H7 (cell line): ENCODE results near the gene TSC22D3. TPM values are rescaled to one million over a fixed set of nuclear protein-coding genes. Genes with fewer than 3 reads are reported as not detected.
A peak's percentile ranks its signal among the peaks of the same experiment; 100 is the strongest.

Experiments used
- DNase-seq: peaks from one replicate; pipeline ENCODE4 v3.0.0; 2012
- H3K27me3 ChIP-seq: 2 replicates; pipeline ENCODE4 v1.6.0; 2011; ENCODE audit warnings: mild to moderate bottlenecking, low read length; ENCODE audit not compliant: control insufficient read depth, insufficient read depth
- H3K36me3 ChIP-seq: replicated peaks from 2 replicates; pipeline ENCODE4 v1.5.1; 2011; ENCODE audit warnings: low read length; ENCODE audit not compliant: control insufficient read depth, insufficient read depth
- H3K4me3 ChIP-seq: 2 replicates; pipeline ENCODE4 v1.5.1; 2011; ENCODE audit warnings: low read depth, mild to moderate bottlenecking, control low read depth, low read length, moderate library complexity; ENCODE audit not compliant: insufficient read depth
- total RNA-seq: library from RNA; depleted of rRNA; stranded (reverse); fragments of >200 nt; shearing (Covaris generic); gene quantifications from 2 replicates; pipeline ENCODE4 v1.2.3, GENCODE V29; 2014

The TSC22D3 gene
- total RNA-seq, 1 experiment from 2014 or later = 55.0 TPM

- no peaks in the 10 kb centered on the region for H3K36me3 ChIP-seq
- no peak overlapping the region for H3K4me3 ChIP-seq
- no peak for DNase-seq
- peaks cover 13% of the 10 kb centered on the region for H3K27me3 ChIP-seq
Observed at GRCh38 chrX:107769581-107770317, 5.8 kb downstream of the TSC22D3 start.

GRCh38 chrX:107768051-107768450 lies 7.5 kb downstream of the TSC22D3 start:
- Histone ChIP-seq H3K36me3 (no peaks in the 10 kb centered on the region), H3K4me3 (no peak overlapping the region), H3K27me3 (no peaks in the 10 kb centered on the region; the same call in 1 of the 2 replicates)
- no peak for DNase-seq

- Histone ChIP-seq H3K4me3 (no peak overlapping the region), H3K36me3 (no peaks in the 10 kb centered on the region), H3K27me3 (no peaks in the 10 kb centered on the region; the same call in 1 of the 2 replicates)
- peak; percentile 8 for DNase-seq
Observed at GRCh38 chrX:107766470-107767150, 9.0 kb downstream of the TSC22D3 start.

GRCh38 chrX:107764845-107765608 lies 10.6 kb downstream of the TSC22D3 start:
- Histone ChIP-seq H3K4me3 (no peak overlapping the region), H3K36me3 (no peaks in the 10 kb centered on the region)
- DNase-seq = no peak

GRCh38 chrX:107763647-107764046 lies 11.9 kb downstream of the TSC22D3 start:
- Histone ChIP-seq H3K36me3 (no peaks in the 10 kb centered on the region), H3K27me3 (no peaks in the 10 kb centered on the region; the same call in 1 of the 2 replicates), H3K4me3 (no peak overlapping the region)
- no peak for DNase-seq

More at GRCh38 chrX:107764845-107765608, 10.6 kb downstream of the TSC22D3 start:
- H3K27me3 ChIP-seq = no peaks in the 10 kb centered on the region; the same call in 1 of the 2 replicates

- no peak overlapping the region for H3K4me3 ChIP-seq
Observed at GRCh38 chrX:107760304-107761077, 15.1 kb downstream of the TSC22D3 start.

GRCh38 chrX:107758231-107758766 lies 17.3 kb downstream of the TSC22D3 start:
- Histone ChIP-seq H3K4me3 (no peak overlapping the region), H3K36me3 (no peaks in the 10 kb centered on the region), H3K27me3 (no peaks in the 10 kb centered on the region)
- no peak for DNase-seq

More at GRCh38 chrX:107760304-107761077, 15.1 kb downstream of the TSC22D3 start:
- no peak for DNase-seq
- Histone ChIP-seq H3K27me3 (no peaks in the 10 kb centered on the region), H3K36me3 (no peaks in the 10 kb centered on the region)

- Histone ChIP-seq H3K4me3 (no peak overlapping the region), H3K27me3 (no peaks in the 10 kb centered on the region), H3K36me3 (no peaks in the 10 kb centered on the region)
- DNase-seq = no peak
Observed at GRCh38 chrX:107755721-107756120, 19.9 kb downstream of the TSC22D3 start.

GRCh38 chrX:107753187-107753586 lies 22.4 kb downstream of the TSC22D3 start:
- no peaks in the 10 kb centered on the region for H3K36me3 ChIP-seq
- H3K27me3 ChIP-seq = no peaks in the 10 kb centered on the region
- no peak overlapping the region for H3K4me3 ChIP-seq
- DNase-seq = no peak

- Histone ChIP-seq H3K36me3 (no peaks in the 10 kb centered on the region), H3K4me3 (no peak overlapping the region), H3K27me3 (no peaks in the 10 kb centered on the region)
- DNase-seq = no peak
Observed at GRCh38 chrX:107752714-107753113, 22.9 kb downstream of the TSC22D3 start.

GRCh38 chrX:107752043-107752442 lies 23.5 kb downstream of the TSC22D3 start:
- Histone ChIP-seq H3K4me3 (no peak overlapping the region), H3K27me3 (no peaks in the 10 kb centered on the region), H3K36me3 (no peaks in the 10 kb centered on the region)
- DNase-seq = no peak

- DNase-seq = no peak
- no peaks in the 10 kb centered on the region for H3K36me3 ChIP-seq
- no peak overlapping the region for H3K4me3 ChIP-seq
- no peaks in the 10 kb centered on the region for H3K27me3 ChIP-seq
Observed at GRCh38 chrX:107750861-107751445, 24.6 kb downstream of the TSC22D3 start.

GRCh38 chrX:107750263-107750662 lies 25.3 kb downstream of the TSC22D3 start:
- DNase-seq = peak; percentile 55
- Histone ChIP-seq H3K4me3 (no peak overlapping the region), H3K36me3 (no peaks in the 10 kb centered on the region), H3K27me3 (no peaks in the 10 kb centered on the region)
